Endothelial cell of umbilical vein (primary cell): ENCODE results near the gene IFNA4. TPM values are rescaled to one million over a fixed set of nuclear protein-coding genes. Genes with fewer than 3 reads are reported as not detected.

ENCODE experiments used
- BruUV-seq: library from RNA; stranded (reverse); fragments of 400-500 nt; replicated peaks from 2 replicates; lab custom pipeline; 2021; lab: Mats Ljungman, UMichigan
- CTCF ChIA-PET: fragments of 300-600, 350-600 bp; sonication (Branson Sonifier 250); formaldehyde crosslinking; loops from one replicate; lab custom pipeline; 2021; ENCODE audit warnings: antibody characterized with exemption, inconsistent platforms; lab: Charles Lee
- POLR2A ChIA-PET: fragments of 300-600, 350-600 bp; sonication (Branson Sonifier 250); formaldehyde crosslinking; loops from one replicate; lab custom pipeline; 2021; ENCODE audit warnings: antibody characterized with exemption, inconsistent platforms; lab: Charles Lee
- DNase-seq: peaks from one replicate; pipeline ENCODE4 v3.0.0-alpha.2; 2011; ENCODE audit warnings: low read depth, low spot score
- FAIRE-seq: peaks from 2 replicates; lab custom pipeline; 2011; peaks lifted over from hg19 to GRCh38; lab: Jason Lieb, UNC
- H2AFZ ChIP-seq: 2 replicates; pipeline ENCODE4 v1.6.0; 2012; ENCODE audit warnings: low read depth, low read length, control low read depth, inconsistent platforms
- H3K27ac ChIP-seq: 2 replicates; pipeline ENCODE4 v1.5.1; 2011; ENCODE audit warnings: low read depth, mild to moderate bottlenecking, control low read depth, low read length, moderate library complexity; ENCODE audit not compliant: insufficient read depth
- H3K27me3 ChIP-seq, 2 experiments: 2 replicates each; pipeline versions ENCODE4 v1.6.0 to v1.6.1; 2011; ENCODE audit warnings: low read length in 2 of 2, mixed read lengths in 1 of 2; ENCODE audit not compliant: control insufficient read depth in 2 of 2, insufficient read depth in 2 of 2
- H3K36me3 ChIP-seq, 2 experiments: 2 replicates in 1 of 2; 3 replicates in 1 of 2; pipeline ENCODE4 v1.5.1; 2011; ENCODE audit warnings: low read length in 2 of 2, mild to moderate bottlenecking in 1 of 2, moderate library complexity in 1 of 2; ENCODE audit not compliant: control insufficient read depth in 2 of 2, insufficient read depth in 2 of 2; ENCODE audit errors: extremely low read depth in 1 of 2
- H3K4me1 ChIP-seq: 3 replicates; pipeline ENCODE4 v1.5.1; 2011; ENCODE audit warnings: mild to moderate bottlenecking, low read length; ENCODE audit not compliant: control insufficient read depth, insufficient read depth; ENCODE audit errors: extremely low read depth
- H3K4me2 ChIP-seq: 2 replicates; pipeline ENCODE4 v1.6.1; 2011; ENCODE audit warnings: low read length, control low read depth, mixed read lengths; ENCODE audit not compliant: insufficient read depth
- H3K4me3 ChIP-seq, 3 experiments: fragments of 200-600 bp in 1 of 3; sonication (generic), shearing (Covaris generic) in 1 of 3; replicated peaks in 1 of 3; 2 replicates each; pipeline ENCODE4 v1.5.1; 2011 to 2016; ENCODE audit warnings: control low read depth in 3 of 3, low read length in 3 of 3, mild to moderate bottlenecking in 2 of 3, inconsistent platforms in 1 of 3, low read depth in 1 of 3, moderate library complexity in 1 of 3; ENCODE audit not compliant: insufficient read depth in 1 of 3
- H3K79me2 ChIP-seq: 2 replicates; pipeline ENCODE4 v1.6.0; 2012; ENCODE audit warnings: low read length, inconsistent platforms; ENCODE audit not compliant: control insufficient read depth, insufficient read depth
- H3K9ac ChIP-seq: replicated peaks from 2 replicates; pipeline ENCODE3; 2011; ENCODE audit warnings: low read length, control low read depth; ENCODE audit not compliant: insufficient read depth; ENCODE audit errors: extremely low read depth
- H3K9me1 ChIP-seq: replicated peaks from 3 replicates; pipeline ENCODE4 v1.6.0; 2011; ENCODE audit warnings: mild to moderate bottlenecking, low read length; ENCODE audit not compliant: control insufficient read depth, insufficient read depth; ENCODE audit errors: extremely low read depth
- H3K9me3 ChIP-seq: replicated peaks from 2 replicates; pipeline ENCODE4 v1.5.1; 2012; ENCODE audit warnings: low read length, inconsistent platforms; ENCODE audit not compliant: control insufficient read depth, insufficient read depth
- H4K20me1 ChIP-seq: replicated peaks from 2 replicates; pipeline ENCODE3; 2011; ENCODE audit warnings: mild to moderate bottlenecking, low read length; ENCODE audit not compliant: control insufficient read depth, insufficient read depth; ENCODE audit errors: extremely low read depth
- CTCF ChIP-seq, 2 donors: IDR thresholded peaks; 1 replicate in 1 of 2; 2 replicates in 1 of 2; pipeline ENCODE4 v1.5.1; 2011; ENCODE audit warnings: low read length in 2 of 2, mild to moderate bottlenecking in 2 of 2, moderate library complexity in 2 of 2, control low read depth in 1 of 2, inconsistent platforms in 1 of 2, low read depth in 1 of 2; ENCODE audit not compliant: insufficient read depth in 1 of 2; ENCODE audit errors: extremely low read depth in 1 of 2
- EZH2 ChIP-seq: IDR thresholded peaks from 2 replicates; pipeline ENCODE4 v1.6.1; 2012; ENCODE audit warnings: borderline replicate concordance, low read depth, mild to moderate bottlenecking, moderate library complexity, low read length, inconsistent platforms; ENCODE audit not compliant: severe bottlenecking
- FOS ChIP-seq: IDR thresholded peaks from 2 replicates; pipeline ENCODE4 v1.6.1; 2011; ENCODE audit warnings: mild to moderate bottlenecking, low read length, moderate library complexity, borderline replicate concordance; ENCODE audit not compliant: insufficient read depth
- GATA2 ChIP-seq: IDR thresholded peaks from 2 replicates; pipeline ENCODE4 v1.7.0; 2011; ENCODE audit warnings: low read depth, mild to moderate bottlenecking, moderate library complexity, mixed read lengths, low read length; ENCODE audit not compliant: insufficient read length, insufficient read depth
- MYC ChIP-seq: IDR thresholded peaks from one replicate; pipeline ENCODE4 v1.6.1; 2011; ENCODE audit warnings: mild to moderate bottlenecking, low read depth, low read length
- POLR2A ChIP-seq: IDR thresholded peaks from 2 replicates; pipeline ENCODE4 v1.6.1; 2012; ENCODE audit warnings: low read depth, mild to moderate bottlenecking, control low read depth, low read length
- POLR2AphosphoS5 ChIP-seq: IDR thresholded peaks from 2 replicates; pipeline ENCODE4 v1.6.1; 2012; ENCODE audit warnings: low read depth, mild to moderate bottlenecking, control low read depth, low read length, moderate library complexity; ENCODE audit not compliant: insufficient read depth
- dilution Hi-C: fragments of 300-500 bp; cut with MboI; formaldehyde crosslinking; loops from one replicate; pipeline ENCODE4 v1.15.0; 2019; ENCODE audit warnings: low sequenced_read_pairs; ENCODE audit not compliant: extremely low pct_ligation_motif_present
- intact Hi-C: fragments of 100-400 bp; cut with micrococcal nuclease; formaldehyde crosslinking; loops from one replicate; pipeline ENCODE4 v1.10.0; 2022
- polyA plus RNA-seq, 4 experiments: library from polyadenylated mRNA; depleted of rRNA in 3 of 4; stranded (reverse) in 3 of 4; unstranded in 1 of 4; fragments of >200 nt; gene quantifications; 2 replicates each; pipeline versions ENCODE4 v1.2.1 to v1.2.3, GENCODE V29; 2011 to 2012; ENCODE audit warnings: missing spikeins in 1 of 4
- total RNA-seq: library from RNA; stranded (reverse); gene quantifications from 2 replicates; pipeline ENCODE4 v1.2.3, GENCODE V29; 2021
- TF ChIP-seq, protein P1 (sequence below): IDR thresholded peaks from 2 replicates; pipeline ENCODE4 v1.6.1; 2011; ENCODE audit not compliant: insufficient read depth, insufficient read length

IFNA4 gene
- total and polyA plus RNA-seq, 2 donors (not counting 3 experiments of a cell fraction or from before 2014, with no cell fraction given), result not detected

DNA sequence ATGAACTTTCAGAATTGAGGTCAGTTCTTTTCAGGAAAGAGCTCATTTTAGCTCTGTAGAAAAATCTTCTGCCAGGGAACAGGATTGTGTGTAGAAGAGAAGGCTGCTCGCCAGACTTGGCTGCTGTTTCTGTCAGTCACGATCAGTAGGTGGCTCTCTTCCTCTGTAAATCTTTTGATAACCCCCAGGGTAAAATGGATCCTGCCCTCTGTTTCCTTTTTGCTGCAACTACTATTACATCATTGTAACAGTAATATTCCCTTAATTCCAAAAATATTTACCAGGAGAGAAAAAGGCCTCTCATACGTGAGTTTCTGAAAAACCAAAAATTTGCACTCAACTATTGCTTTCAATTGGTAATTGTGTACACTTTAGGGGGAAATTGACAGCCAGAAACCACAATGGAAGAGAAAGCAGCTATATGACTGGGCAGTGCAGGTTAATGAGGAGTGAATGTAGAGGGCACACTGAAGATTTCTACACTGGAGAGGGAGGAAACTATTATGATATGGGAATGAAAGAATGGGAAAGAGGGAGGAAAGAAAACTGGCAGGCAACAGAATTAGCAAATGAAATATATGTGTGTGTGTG, 33.3 kb downstream of the IFNA4 start:
- H3K9ac ChIP-seq, result no peak overlapping the region
- FAIRE-seq (peak; percentile 65), DNase-seq (peak; percentile 58)
- intact Hi-C loops (no loop called here), dilution Hi-C loops (no loop called here)
- no peak overlapping the region for H3K4me2 ChIP-seq
- no peaks in the 10 kb centered on the region for H4K20me1 ChIP-seq
- H3K9me3 ChIP-seq, result no peaks in the 10 kb centered on the region
- no peaks in the 10 kb centered on the region for H3K79me2 ChIP-seq
- POLR2A ChIA-PET, result no interaction called here
- CTCF ChIA-PET, result interaction anchor here (0.8 to 1.6 kb wide), 8 partner anchors 29 to 312 kb away, joined by 3 to 10 read pairs (median 6); no protein-coding TSS in a partner anchor
- TF ChIP-seq MYC (no peak), POLR2A (no peak), EZH2 (no peak), CTCF (IDR thresholded peaks at IDR 0.05; ENCODE audit: extremely low read depth in 1 of 2, insufficient read depth in 1 of 2, low read depth in 1 of 2, low read length in 2 of 2) (peak in 1 of 2 donors; percentile 10), FOS (no peak), POLR2AphosphoS5 (no peak), GATA2 (no peak)
- TF ChIP-seq, protein P1, sequence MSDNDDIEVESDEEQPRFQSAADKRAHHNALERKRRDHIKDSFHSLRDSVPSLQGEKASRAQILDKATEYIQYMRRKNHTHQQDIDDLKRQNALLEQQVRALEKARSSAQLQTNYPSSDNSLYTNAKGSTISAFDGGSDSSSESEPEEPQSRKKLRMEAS, result no peak
- no peaks in the 10 kb centered on the region for H3K27me3 ChIP-seq
- H2AFZ ChIP-seq, result peak overlapping the region; percentile 53
- no peak overlapping the region for H3K4me3 ChIP-seq
- BruUV-seq, result no TSS peak
- peaks cover 8% of the 10 kb centered on the region for H3K4me1 ChIP-seq
- H3K27ac ChIP-seq, result no peak overlapping the region
- no peaks in the 10 kb centered on the region for H3K36me3 ChIP-seq
- H3K9me1 ChIP-seq, result no peaks in the 10 kb centered on the region
